ENCODE results near the gene ROBO1. TPM values are rescaled to one million over a fixed set of nuclear protein-coding genes. Genes with fewer than 3 reads are reported as not detected.

ROBO1 gene
- total and polyA plus RNA-seq, 2 of the 8 experiments (the other 6 are each of a cell fraction or from before 2014, with no cell fraction given), result 51.4 to 91.0 TPM

GRCh38 chr3:79041621-79042020, 726.2 kb downstream of the ROBO1 start:
- H3K9ac ChIP-seq (replicated peaks in 1 of 4; ENCODE audit: extremely low read depth in 1 of 4, low read depth in 3 of 4, low read length in 3 of 4), result no peak overlapping the region
- no peaks in the 10 kb centered on the region for H4K20me1 ChIP-seq (replicated peaks in 1 of 2; ENCODE audit: control insufficient read depth in 1 of 2, insufficient read depth in 2 of 2, low read length in 2 of 2)
- H3K56ac ChIP-seq (replicated peaks; ENCODE audit: insufficient read length, low read depth, low read length), result no peak overlapping the region
- ChIA-PET POLR2A (ENCODE audit: partially characterized antibody) (no interaction called here), CTCF (ENCODE audit: partially characterized antibody) (no interaction called here)
- H3K79me1 ChIP-seq (ENCODE audit: low read depth, low read length), result no peaks in the 10 kb centered on the region
- H4K5ac ChIP-seq (ENCODE audit: insufficient read length, low read depth, low read length), result no peak overlapping the region
- H3K4me2 ChIP-seq (ENCODE audit: insufficient read depth in 1 of 2, low read depth in 2 of 2, low read length in 2 of 2), result no peak overlapping the region
- H4K91ac ChIP-seq (replicated peaks; ENCODE audit: insufficient read length, low read length), result no peak overlapping the region
- H3K23ac ChIP-seq (ENCODE audit: insufficient read length), result no peak overlapping the region
- H3K27ac ChIP-seq (ENCODE audit: low read depth, low read length), result no peak overlapping the region
- H2BK12ac ChIP-seq (ENCODE audit: low read depth, low read length), result no peak overlapping the region
- H3K9me3 ChIP-seq (ENCODE audit: insufficient read depth in 2 of 2, low read depth in 1 of 2, low read length in 1 of 2), result no peaks in the 10 kb centered on the region
- FAIRE-seq (no peak), DNase-seq (ENCODE audit: low read depth in 1 of 2, low spot score in 2 of 2) (no peak)
- H3K27me3 ChIP-seq (replicated peaks in 1 of 4; ENCODE audit: control insufficient read depth in 3 of 4, extremely low read depth in 1 of 4, insufficient read depth in 3 of 4, low read length in 3 of 4), result no peaks in the 10 kb centered on the region
- H3K18ac ChIP-seq (ENCODE audit: extremely low read depth, low read length), result no peak overlapping the region
- H2BK120ac ChIP-seq (replicated peaks; ENCODE audit: low read depth, low read length), result no peak overlapping the region
- H2BK20ac ChIP-seq (ENCODE audit: low read length), result no peak overlapping the region
- no peaks in the 10 kb centered on the region for H3K36me3 ChIP-seq (ENCODE audit: control insufficient read depth in 2 of 4, insufficient read depth in 4 of 4, low read length in 3 of 4)
- H2BK5ac ChIP-seq (ENCODE audit: low read depth, low read length), result no peak overlapping the region
- TF ChIP-seq YY1 (IDR thresholded peaks at IDR 0.05; ENCODE audit: low read depth, low read length) (no peak), NRF1 (IDR thresholded peaks at IDR 0.05; ENCODE audit: low read depth, low read length) (no peak)
- no peak overlapping the region for H2BK15ac ChIP-seq (ENCODE audit: low read length)
- H4K8ac ChIP-seq (ENCODE audit: extremely low read depth, insufficient read depth, low read length), result no peak overlapping the region
- H3K4me3 ChIP-seq (ENCODE audit: extremely low read depth in 1 of 4, insufficient read depth in 2 of 4, low read depth in 3 of 4, low read length in 4 of 4), result no peak overlapping the region
- no peak overlapping the region for H2AFZ ChIP-seq (ENCODE audit: low read length)
- H3K4ac ChIP-seq (replicated peaks; ENCODE audit: insufficient read length, low read depth, low read length), result peak overlapping the region; percentile 48
- H3K23me2 ChIP-seq (ENCODE audit: low read depth, low read length), result no peaks in the 10 kb centered on the region
- H3K4me1 ChIP-seq (replicated peaks in 1 of 4; ENCODE audit: control insufficient read depth in 3 of 4, insufficient read depth in 4 of 4, low read length in 3 of 4), result no peaks in the 10 kb centered on the region
- no peaks in the 10 kb centered on the region for H3K79me2 ChIP-seq (ENCODE audit: control insufficient read depth in 1 of 2, insufficient read depth in 2 of 2, low read length in 2 of 2)
- H2AK5ac ChIP-seq (ENCODE audit: low read depth, low read length), result no peak overlapping the region
- H3K14ac ChIP-seq (ENCODE audit: insufficient read length), result no peak overlapping the region
